Endothelial cell of umbilical vein (primary cell): ENCODE measurements around the gene SEMA6C. TPM values are rescaled to one million over a fixed set of nuclear protein-coding genes. Genes with fewer than 3 reads are reported as not detected.
A peak's percentile ranks its signal among the peaks of the same experiment; 100 is the strongest.

Experiments used
- BruUV-seq: library from RNA; stranded (reverse); fragments of 400-500 nt; replicated peaks from 2 replicates; lab custom pipeline; 2021; lab: Mats Ljungman, UMichigan
- CTCF ChIA-PET: fragments of 300-600, 350-600 bp; sonication (Branson Sonifier 250); formaldehyde crosslinking; loops from one replicate; lab custom pipeline; 2021; ENCODE audit warnings: antibody characterized with exemption, inconsistent platforms; lab: Charles Lee
- POLR2A ChIA-PET: fragments of 300-600, 350-600 bp; sonication (Branson Sonifier 250); formaldehyde crosslinking; loops from one replicate; lab custom pipeline; 2021; ENCODE audit warnings: antibody characterized with exemption, inconsistent platforms; lab: Charles Lee
- DNase-seq: peaks from one replicate; pipeline ENCODE4 v3.0.0-alpha.2; 2011; ENCODE audit warnings: low read depth, low spot score
- FAIRE-seq: peaks from 2 replicates; lab custom pipeline; 2011; peaks lifted over from hg19 to GRCh38; lab: Jason Lieb, UNC
- H2AFZ ChIP-seq: 2 replicates; pipeline ENCODE4 v1.6.0; 2012; ENCODE audit warnings: low read depth, low read length, control low read depth, inconsistent platforms
- H3K27ac ChIP-seq: 2 replicates; pipeline ENCODE4 v1.5.1; 2011; ENCODE audit warnings: low read depth, mild to moderate bottlenecking, control low read depth, low read length, moderate library complexity; ENCODE audit not compliant: insufficient read depth
- H3K27me3 ChIP-seq, 2 experiments: 2 replicates each; pipeline versions ENCODE4 v1.6.0 to v1.6.1; 2011; ENCODE audit warnings: low read length in 2 of 2, mixed read lengths in 1 of 2; ENCODE audit not compliant: control insufficient read depth in 2 of 2, insufficient read depth in 2 of 2
- H3K36me3 ChIP-seq, 2 experiments: 2 replicates in 1 of 2; 3 replicates in 1 of 2; pipeline ENCODE4 v1.5.1; 2011; ENCODE audit warnings: low read length in 2 of 2, mild to moderate bottlenecking in 1 of 2, moderate library complexity in 1 of 2; ENCODE audit not compliant: control insufficient read depth in 2 of 2, insufficient read depth in 2 of 2; ENCODE audit errors: extremely low read depth in 1 of 2
- H3K4me1 ChIP-seq: 3 replicates; pipeline ENCODE4 v1.5.1; 2011; ENCODE audit warnings: mild to moderate bottlenecking, low read length; ENCODE audit not compliant: control insufficient read depth, insufficient read depth; ENCODE audit errors: extremely low read depth
- H3K4me2 ChIP-seq: 2 replicates; pipeline ENCODE4 v1.6.1; 2011; ENCODE audit warnings: low read length, control low read depth, mixed read lengths; ENCODE audit not compliant: insufficient read depth
- H3K4me3 ChIP-seq, 3 experiments: fragments of 200-600 bp in 1 of 3; sonication (generic), shearing (Covaris generic) in 1 of 3; replicated peaks in 1 of 3; 2 replicates each; pipeline ENCODE4 v1.5.1; 2011 to 2016; ENCODE audit warnings: control low read depth in 3 of 3, low read length in 3 of 3, mild to moderate bottlenecking in 2 of 3, inconsistent platforms in 1 of 3, low read depth in 1 of 3, moderate library complexity in 1 of 3; ENCODE audit not compliant: insufficient read depth in 1 of 3
- H3K79me2 ChIP-seq: 2 replicates; pipeline ENCODE4 v1.6.0; 2012; ENCODE audit warnings: low read length, inconsistent platforms; ENCODE audit not compliant: control insufficient read depth, insufficient read depth
- H3K9ac ChIP-seq: replicated peaks from 2 replicates; pipeline ENCODE3; 2011; ENCODE audit warnings: low read length, control low read depth; ENCODE audit not compliant: insufficient read depth; ENCODE audit errors: extremely low read depth
- H3K9me1 ChIP-seq: replicated peaks from 3 replicates; pipeline ENCODE4 v1.6.0; 2011; ENCODE audit warnings: mild to moderate bottlenecking, low read length; ENCODE audit not compliant: control insufficient read depth, insufficient read depth; ENCODE audit errors: extremely low read depth
- H3K9me3 ChIP-seq: replicated peaks from 2 replicates; pipeline ENCODE4 v1.5.1; 2012; ENCODE audit warnings: low read length, inconsistent platforms; ENCODE audit not compliant: control insufficient read depth, insufficient read depth
- H4K20me1 ChIP-seq: replicated peaks from 2 replicates; pipeline ENCODE3; 2011; ENCODE audit warnings: mild to moderate bottlenecking, low read length; ENCODE audit not compliant: control insufficient read depth, insufficient read depth; ENCODE audit errors: extremely low read depth
- FOS ChIP-seq: IDR thresholded peaks from 2 replicates; pipeline ENCODE4 v1.6.1; 2011; ENCODE audit warnings: mild to moderate bottlenecking, low read length, moderate library complexity, borderline replicate concordance; ENCODE audit not compliant: insufficient read depth
- JUN ChIP-seq: IDR thresholded peaks from 2 replicates; pipeline ENCODE4 v1.6.1; 2011; ENCODE audit warnings: borderline replicate concordance, low read depth; ENCODE audit not compliant: insufficient read length, insufficient read depth
- MYC ChIP-seq: IDR thresholded peaks from one replicate; pipeline ENCODE4 v1.6.1; 2011; ENCODE audit warnings: mild to moderate bottlenecking, low read depth, low read length
- POLR2A ChIP-seq: IDR thresholded peaks from 2 replicates; pipeline ENCODE4 v1.6.1; 2012; ENCODE audit warnings: low read depth, mild to moderate bottlenecking, control low read depth, low read length
- dilution Hi-C: fragments of 300-500 bp; cut with MboI; formaldehyde crosslinking; loops from one replicate; pipeline ENCODE4 v1.15.0; 2019; ENCODE audit warnings: low sequenced_read_pairs; ENCODE audit not compliant: extremely low pct_ligation_motif_present
- intact Hi-C: fragments of 100-400 bp; cut with micrococcal nuclease; formaldehyde crosslinking; loops from one replicate; pipeline ENCODE4 v1.10.0; 2022
- polyA plus RNA-seq, 4 experiments: library from polyadenylated mRNA; depleted of rRNA in 3 of 4; stranded (reverse) in 3 of 4; unstranded in 1 of 4; fragments of >200 nt; gene quantifications; 2 replicates each; pipeline versions ENCODE4 v1.2.1 to v1.2.3, GENCODE V29; 2011 to 2012; ENCODE audit warnings: missing spikeins in 1 of 4
- total RNA-seq: library from RNA; stranded (reverse); gene quantifications from 2 replicates; pipeline ENCODE4 v1.2.3, GENCODE V29; 2021
- TF ChIP-seq, protein P1 (sequence below): IDR thresholded peaks from 2 replicates; pipeline ENCODE4 v1.6.1; 2011; ENCODE audit not compliant: insufficient read depth, insufficient read length

The SEMA6C gene
- total and polyA plus RNA-seq, 2 donors (not counting 3 experiments of a cell fraction or from before 2014, with no cell fraction given), result 53.0 to 71.9 TPM

DNA sequence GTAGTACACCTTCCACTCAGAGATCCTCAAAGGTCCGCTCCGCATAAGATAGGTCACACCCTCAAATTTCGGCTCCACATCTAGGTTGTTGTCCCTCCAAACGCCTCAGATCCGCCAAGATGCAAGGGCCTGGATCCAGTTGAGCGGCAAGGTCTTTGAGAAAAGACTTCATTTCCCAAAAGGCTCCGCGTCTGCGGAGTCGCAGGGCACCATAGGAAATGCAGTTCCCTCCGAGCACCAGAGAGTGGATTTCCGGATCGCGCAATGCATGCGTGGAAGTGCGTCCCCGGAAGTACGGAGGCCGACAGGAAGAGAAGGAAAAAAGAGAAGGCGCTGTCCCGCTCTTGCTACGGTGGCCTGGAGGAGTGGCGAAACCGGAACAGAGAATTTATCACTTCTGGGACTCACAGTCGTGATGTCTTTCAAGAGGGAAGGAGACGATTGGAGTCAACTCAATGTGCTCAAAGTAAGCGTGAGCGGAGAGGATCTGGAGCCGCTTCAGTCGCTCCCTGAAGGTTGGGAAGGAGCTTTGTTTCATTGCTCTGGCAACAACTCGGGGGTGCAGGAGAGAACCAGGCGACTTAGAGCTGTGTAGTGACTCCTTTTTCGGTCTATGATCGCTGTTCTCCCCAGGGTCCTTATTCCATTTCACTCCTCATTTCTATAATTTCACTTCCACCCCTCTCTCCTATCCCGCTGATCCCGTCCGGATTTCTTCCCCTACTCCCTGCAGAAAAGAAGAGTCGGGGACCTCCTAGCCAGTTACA is 19.5 kb upstream of the SEMA6C start, which contains the start of the genes LYSMD1 and SCNM1:
Gene LYSMD1 (minus strand): TSS at position 165 of the 767 bp plus-strand sequence. CDS start 644 bp downstream, outside the sequence.
Gene SCNM1 (plus strand): TSS at position 407 of the 767 bp plus-strand sequence. CDS start 9 bp downstream, at position 416.
- peak within 1 kb of the TSS; percentile 65 to 89 (median 81) for H3K4me3 ChIP-seq
- BruUV-seq, result TSS peak; percentile 72
- dilution Hi-C loops (no loop called here), intact Hi-C loops (loop anchor here (1.0 kb wide), 5 partner anchors 20 to 158 kb away; partner anchors contain the start of genes PIP5K1A, PRUNE1, SEMA6C and VPS72)
- H3K9me1 ChIP-seq, result no peaks in the 10 kb centered on the region
- peak; percentile 98 for FAIRE-seq
- ChIA-PET CTCF (interaction anchor here (0.9 to 2.9 kb wide), 10 partner anchors 11 to 141 kb away, joined by 3 to 17 read pairs (median 4); partner anchors contain the start of gene VPS72), POLR2A (interaction anchor here (0.7 kb wide), 1 partner anchor 116 kb away, joined by 3 read pairs; no protein-coding TSS in a partner anchor)
- H3K27me3 ChIP-seq, result no peaks in the 10 kb centered on the region
- peak within 1 kb of the TSS; percentile 92 for H3K4me2 ChIP-seq
- H3K9ac ChIP-seq, result peak within 1 kb of the TSS; percentile 94
- peak within 1 kb of the TSS; percentile 90 for H2AFZ ChIP-seq
- H3K27ac ChIP-seq, result peak within 1 kb of the TSS; percentile 65
- DNase-seq, result peak; percentile 98
- no peaks in the 10 kb centered on the region for H3K9me3 ChIP-seq
- peaks cover 0 to 14% of the 10 kb centered on the region in 2 experiments for H3K36me3 ChIP-seq
- H4K20me1 ChIP-seq, result no peaks in the 10 kb centered on the region
- peaks cover 19% of the 10 kb centered on the region for H3K4me1 ChIP-seq
- TF ChIP-seq FOS, result no peak
- TF ChIP-seq, protein P1, sequence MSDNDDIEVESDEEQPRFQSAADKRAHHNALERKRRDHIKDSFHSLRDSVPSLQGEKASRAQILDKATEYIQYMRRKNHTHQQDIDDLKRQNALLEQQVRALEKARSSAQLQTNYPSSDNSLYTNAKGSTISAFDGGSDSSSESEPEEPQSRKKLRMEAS, result peak; percentile 28
- peak; percentile 69 for TF ChIP-seq POLR2A
- TF ChIP-seq JUN, result no peak
- TF ChIP-seq MYC, result no peak
- H3K79me2 ChIP-seq, result peaks cover 21% of the 10 kb centered on the region
